Measurements from ENCODE around the gene INPP5D.

INPP5D gene

GRCh38 chr2:233243348-233243747 is 183.2 kb downstream of the INPP5D start:
- DNase-seq (ENCODE audit: low spot score): no peak

- DNase-seq (ENCODE audit: low spot score): no peak
These were observed 184.7 kb downstream of the INPP5D start for GRCh38 chr2:233244818-233245217.

GRCh38 chr2:233245406-233245805 is 185.3 kb downstream of the INPP5D start:
- no peak for DNase-seq (ENCODE audit: low spot score)

GRCh38 chr2:233247116-233247515 is 187.0 kb downstream of the INPP5D start:
- no peak for DNase-seq (ENCODE audit: low spot score)

GRCh38 chr2:233247744-233248143 is 187.6 kb downstream of the INPP5D start:
- peak; percentile 68 for DNase-seq (ENCODE audit: low spot score)

- no peak for DNase-seq (ENCODE audit: low spot score)
These were observed 188.9 kb downstream of the INPP5D start for GRCh38 chr2:233248999-233249398.

GRCh38 chr2:233250568-233250967 is 190.4 kb downstream of the INPP5D start:
- no peak for DNase-seq (ENCODE audit: low spot score)

- DNase-seq (ENCODE audit: low spot score): no peak
These were observed 190.8 kb downstream of the INPP5D start for GRCh38 chr2:233250985-233251305.

GRCh38 chr2:233251306-233252116 is 191.4 kb downstream of the INPP5D start, which contains the start of gene ATG16L1:
TSS of gene ATG16L1 (plus strand) at chr2:233251673. CDS start at chr2:233251828, 155 bp downstream.
- DNase-seq (ENCODE audit: low spot score): peak; percentile 97

- DNase-seq (ENCODE audit: low spot score): no peak
These were observed 192.1 kb downstream of the INPP5D start for GRCh38 chr2:233252227-233252626.

GRCh38 chr2:233255151-233255550 is 195.0 kb downstream of the INPP5D start:
- DNase-seq (ENCODE audit: low spot score): no peak

GRCh38 chr2:233256048-233256447 is 195.9 kb downstream of the INPP5D start:
- DNase-seq (ENCODE audit: low spot score): no peak

Data from putamen (tissue), 1 donor.